ENCODE measurements around the gene MAP2K4.

Gene MAP2K4

DNA sequence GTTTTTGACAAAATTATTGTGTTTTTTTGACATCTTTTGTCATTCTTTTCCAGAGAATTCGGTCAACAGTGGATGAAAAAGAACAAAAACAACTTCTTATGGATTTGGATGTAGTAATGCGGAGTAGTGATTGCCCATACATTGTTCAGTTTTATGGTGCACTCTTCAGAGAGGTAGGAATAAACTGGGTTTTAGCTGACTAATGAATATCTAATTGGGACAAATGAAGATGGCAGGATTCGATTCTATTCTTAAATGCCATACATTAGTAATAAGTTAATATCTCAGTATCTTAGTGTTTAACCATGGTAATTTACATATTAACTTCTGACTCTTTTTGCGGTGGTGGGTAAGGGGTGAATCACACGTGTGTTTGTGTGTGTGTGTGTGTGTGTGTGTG is 74.8 kb downstream of the MAP2K4 start:
- no peaks in the 10 kb centered on the region for H3K27me3 ChIP-seq (ENCODE audit: control insufficient read depth, insufficient read depth, low read length)
- no peak overlapping the region for H3K27ac ChIP-seq (ENCODE audit: low read length)
- no peak overlapping the region for H3K4me3 ChIP-seq (ENCODE audit: low read length)
- H3K4me1 ChIP-seq (ENCODE audit: control insufficient read depth, low read depth, low read length) = no peaks in the 10 kb centered on the region
- H3K9me3 ChIP-seq (ENCODE audit: control insufficient read depth, low read depth, low read length) = no peaks in the 10 kb centered on the region
- peaks cover 18% of the 10 kb centered on the region for H3K36me3 ChIP-seq (ENCODE audit: control insufficient read depth, low read depth, low read length)
- H3K9ac ChIP-seq (ENCODE audit: low read length) = no peak overlapping the region

DNA sequence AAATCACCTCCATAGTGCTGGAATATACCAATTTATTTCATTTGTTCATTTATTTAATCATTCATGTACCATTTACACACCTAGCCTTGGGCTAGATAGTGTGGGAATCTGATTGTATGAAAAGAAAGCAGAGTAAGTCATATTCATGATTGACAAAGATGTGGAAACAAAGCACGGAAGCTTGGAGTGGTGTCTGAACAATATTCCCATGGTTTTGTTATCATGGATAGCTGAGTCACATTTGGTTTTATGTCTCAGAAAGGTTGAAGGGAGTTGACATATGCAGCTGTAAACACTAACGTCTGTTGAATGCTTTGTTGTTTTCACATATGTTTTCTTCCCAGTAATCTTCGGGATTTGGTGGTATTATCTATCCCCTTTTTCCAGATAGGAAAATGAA is 76.6 kb downstream of the MAP2K4 start:
- Histone ChIP-seq H3K4me1 (ENCODE audit: control insufficient read depth, low read depth, low read length) (no peaks in the 10 kb centered on the region), H3K36me3 (ENCODE audit: control insufficient read depth, low read depth, low read length) (peaks cover 18% of the 10 kb centered on the region), H3K9me3 (ENCODE audit: control insufficient read depth, low read depth, low read length) (no peaks in the 10 kb centered on the region), H3K4me3 (ENCODE audit: low read length) (no peak overlapping the region), H3K27ac (ENCODE audit: low read length) (no peak overlapping the region), H3K27me3 (ENCODE audit: control insufficient read depth, insufficient read depth, low read length) (no peaks in the 10 kb centered on the region), H3K9ac (ENCODE audit: low read length) (no peak overlapping the region)

DNA sequence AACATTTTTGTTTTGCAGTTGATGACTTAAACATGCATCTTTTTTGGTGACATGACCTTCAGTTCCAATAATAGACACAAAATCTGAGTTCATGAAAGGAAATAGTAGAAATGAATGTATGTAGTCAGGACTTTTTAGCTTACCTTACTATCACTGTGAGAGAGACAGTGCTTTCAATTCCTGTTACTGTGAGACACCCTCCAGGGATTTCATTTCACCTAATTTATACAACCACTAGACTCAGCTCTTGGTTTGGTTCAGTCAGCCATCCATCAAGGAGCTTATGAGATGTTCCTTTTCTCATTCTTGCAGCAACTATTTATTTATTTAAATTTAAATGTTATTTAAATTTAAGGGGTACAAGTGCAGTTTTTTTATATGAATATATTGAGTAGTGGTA is 77.9 kb downstream of the MAP2K4 start:
- no peak overlapping the region for H3K4me3 ChIP-seq (ENCODE audit: low read length)
- H3K36me3 ChIP-seq (ENCODE audit: control insufficient read depth, low read depth, low read length) = peaks cover 18% of the 10 kb centered on the region
- no peak overlapping the region for H3K27ac ChIP-seq (ENCODE audit: low read length)
- no peak overlapping the region for H3K9ac ChIP-seq (ENCODE audit: low read length)
- no peaks in the 10 kb centered on the region for H3K4me1 ChIP-seq (ENCODE audit: control insufficient read depth, low read depth, low read length)
- H3K9me3 ChIP-seq (ENCODE audit: control insufficient read depth, low read depth, low read length) = no peaks in the 10 kb centered on the region
- no peaks in the 10 kb centered on the region for H3K27me3 ChIP-seq (ENCODE audit: control insufficient read depth, insufficient read depth, low read length)

DNA sequence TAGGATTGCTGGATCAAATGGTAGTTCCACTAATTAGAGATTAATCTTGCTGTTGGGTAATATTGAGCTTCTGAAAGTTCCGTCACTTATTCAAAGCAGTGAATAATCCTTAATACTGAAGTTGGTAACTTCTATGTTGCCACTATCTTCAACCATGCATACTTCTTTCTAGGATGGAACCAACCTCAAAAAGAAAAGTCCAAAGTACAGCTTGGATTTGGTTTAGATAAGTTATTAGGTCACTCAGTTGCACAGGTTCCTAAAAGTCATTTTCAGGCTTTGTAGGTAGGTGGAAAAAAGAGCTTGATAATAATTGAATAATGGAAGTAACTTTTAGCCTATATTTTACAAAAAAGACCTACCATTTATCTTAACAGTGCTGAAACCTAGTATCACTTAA is 78.7 kb downstream of the MAP2K4 start:
- H3K9ac ChIP-seq (ENCODE audit: low read length) = no peak overlapping the region
- no peak overlapping the region for H3K4me3 ChIP-seq (ENCODE audit: low read length)
- H3K9me3 ChIP-seq (ENCODE audit: control insufficient read depth, low read depth, low read length) = no peaks in the 10 kb centered on the region
- peaks cover 2% of the 10 kb centered on the region for H3K4me1 ChIP-seq (ENCODE audit: control insufficient read depth, low read depth, low read length)
- no peak overlapping the region for H3K27ac ChIP-seq (ENCODE audit: low read length)
- peaks cover 18% of the 10 kb centered on the region for H3K36me3 ChIP-seq (ENCODE audit: control insufficient read depth, low read depth, low read length)
- no peaks in the 10 kb centered on the region for H3K27me3 ChIP-seq (ENCODE audit: control insufficient read depth, insufficient read depth, low read length)

DNA sequence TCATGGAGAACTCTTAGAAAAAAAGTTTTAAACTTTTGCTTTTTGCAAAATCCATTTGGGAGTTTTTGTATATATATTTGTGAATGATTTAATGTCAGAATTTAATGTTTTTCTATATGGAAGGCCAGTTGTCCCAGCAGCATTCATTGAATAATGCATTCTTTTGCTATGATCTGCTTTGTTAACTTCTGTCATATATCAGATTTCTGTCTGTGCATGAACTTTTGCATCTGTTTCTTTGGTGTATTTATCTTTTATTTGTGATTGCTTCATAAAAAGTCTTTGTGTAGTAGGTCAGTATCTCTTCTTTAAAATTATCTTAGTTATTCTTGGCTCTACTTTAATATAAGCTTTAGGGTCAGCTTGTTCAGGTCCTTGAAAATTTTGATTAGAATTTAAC is 84.2 kb downstream of the MAP2K4 start:
- Histone ChIP-seq H3K27me3 (ENCODE audit: control insufficient read depth, insufficient read depth, low read length) (no peaks in the 10 kb centered on the region), H3K9me3 (ENCODE audit: control insufficient read depth, low read depth, low read length) (no peaks in the 10 kb centered on the region), H3K4me3 (ENCODE audit: low read length) (no peak overlapping the region), H3K36me3 (ENCODE audit: control insufficient read depth, low read depth, low read length) (peaks cover 4% of the 10 kb centered on the region), H3K27ac (ENCODE audit: low read length) (no peak overlapping the region), H3K4me1 (ENCODE audit: control insufficient read depth, low read depth, low read length) (peaks cover 8% of the 10 kb centered on the region), H3K9ac (ENCODE audit: low read length) (no peak overlapping the region)

DNA sequence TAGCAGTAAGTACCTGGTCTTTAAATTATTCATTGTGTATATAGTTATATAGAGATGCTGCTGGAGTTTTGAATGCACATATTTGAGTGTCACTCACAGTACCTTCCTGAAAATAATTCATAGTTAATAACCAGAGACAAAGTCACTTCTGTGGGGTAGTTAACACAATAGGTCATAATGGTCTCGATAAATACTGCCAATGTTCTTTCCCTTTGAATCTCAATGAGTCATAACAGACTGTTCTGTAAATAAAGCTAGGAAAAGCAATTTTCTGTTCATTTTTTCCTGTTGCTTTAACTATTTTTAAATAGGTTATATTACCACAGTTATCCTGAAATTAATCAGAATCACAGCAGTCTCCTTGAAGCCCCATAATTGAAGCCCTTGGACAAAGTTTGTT is 87.2 kb downstream of the MAP2K4 start:
- no peaks in the 10 kb centered on the region for H3K27me3 ChIP-seq (ENCODE audit: control insufficient read depth, insufficient read depth, low read length)

DNA sequence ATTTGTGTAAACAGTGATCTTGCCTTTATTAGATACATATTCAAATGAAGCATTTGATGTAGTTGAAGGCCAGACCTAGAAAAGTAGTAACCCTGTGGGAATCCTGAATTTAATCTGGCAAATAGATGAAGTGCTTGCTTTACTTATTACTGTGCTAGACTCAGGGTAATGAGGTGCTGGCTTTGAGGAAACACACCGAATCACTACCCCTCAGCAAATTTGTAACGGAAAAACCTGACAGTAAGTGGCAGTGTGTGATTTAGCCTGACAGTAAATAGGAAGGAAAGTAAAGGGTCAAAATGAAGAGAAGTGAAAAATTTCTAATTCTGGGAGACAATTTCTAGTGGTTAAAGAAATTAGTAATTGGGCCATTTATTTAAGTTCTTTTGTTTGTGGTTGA is 90.2 kb downstream of the MAP2K4 start:
- Histone ChIP-seq H3K36me3 (ENCODE audit: control insufficient read depth, low read depth, low read length) (peaks cover 35% of the 10 kb centered on the region), H3K4me1 (ENCODE audit: control insufficient read depth, low read depth, low read length) (no peaks in the 10 kb centered on the region), H3K27me3 (ENCODE audit: control insufficient read depth, insufficient read depth, low read length) (no peaks in the 10 kb centered on the region), H3K27ac (ENCODE audit: low read length) (no peak overlapping the region), H3K4me3 (ENCODE audit: low read length) (no peak overlapping the region), H3K9ac (ENCODE audit: low read length) (no peak overlapping the region), H3K9me3 (ENCODE audit: control insufficient read depth, low read depth, low read length) (no peaks in the 10 kb centered on the region)

More for the DNA sequence above, 87.2 kb downstream of the MAP2K4 start:
- Histone ChIP-seq H3K9me3 (ENCODE audit: control insufficient read depth, low read depth, low read length) (no peaks in the 10 kb centered on the region), H3K4me1 (ENCODE audit: control insufficient read depth, low read depth, low read length) (peaks cover 8% of the 10 kb centered on the region), H3K9ac (ENCODE audit: low read length) (no peak overlapping the region), H3K36me3 (ENCODE audit: control insufficient read depth, low read depth, low read length) (peaks cover 10% of the 10 kb centered on the region), H3K4me3 (ENCODE audit: low read length) (no peak overlapping the region), H3K27ac (ENCODE audit: low read length) (no peak overlapping the region)

DNA sequence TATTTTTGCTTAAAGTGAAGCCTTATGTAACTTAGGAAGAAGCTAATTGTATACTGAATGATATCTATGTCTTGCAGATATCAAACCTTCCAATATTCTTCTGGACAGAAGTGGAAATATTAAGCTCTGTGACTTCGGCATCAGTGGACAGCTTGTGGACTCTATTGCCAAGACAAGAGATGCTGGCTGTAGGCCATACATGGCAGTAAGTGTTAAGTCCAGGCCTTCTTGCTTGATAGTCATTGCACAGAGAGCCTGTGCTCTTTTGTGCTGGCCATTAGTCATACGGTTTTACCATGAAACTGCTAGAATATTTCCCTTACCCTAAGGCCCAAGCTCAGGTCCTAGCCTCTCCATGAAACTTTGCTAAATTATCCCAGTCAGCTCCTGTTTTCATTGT is 92.5 kb downstream of the MAP2K4 start:
- Histone ChIP-seq H3K36me3 (ENCODE audit: control insufficient read depth, low read depth, low read length) (peaks cover 42% of the 10 kb centered on the region), H3K4me3 (ENCODE audit: low read length) (no peak overlapping the region), H3K4me1 (ENCODE audit: control insufficient read depth, low read depth, low read length) (no peaks in the 10 kb centered on the region), H3K9me3 (ENCODE audit: control insufficient read depth, low read depth, low read length) (no peaks in the 10 kb centered on the region), H3K9ac (ENCODE audit: low read length) (no peak overlapping the region), H3K27me3 (ENCODE audit: control insufficient read depth, insufficient read depth, low read length) (no peaks in the 10 kb centered on the region), H3K27ac (ENCODE audit: low read length) (no peak overlapping the region)

DNA sequence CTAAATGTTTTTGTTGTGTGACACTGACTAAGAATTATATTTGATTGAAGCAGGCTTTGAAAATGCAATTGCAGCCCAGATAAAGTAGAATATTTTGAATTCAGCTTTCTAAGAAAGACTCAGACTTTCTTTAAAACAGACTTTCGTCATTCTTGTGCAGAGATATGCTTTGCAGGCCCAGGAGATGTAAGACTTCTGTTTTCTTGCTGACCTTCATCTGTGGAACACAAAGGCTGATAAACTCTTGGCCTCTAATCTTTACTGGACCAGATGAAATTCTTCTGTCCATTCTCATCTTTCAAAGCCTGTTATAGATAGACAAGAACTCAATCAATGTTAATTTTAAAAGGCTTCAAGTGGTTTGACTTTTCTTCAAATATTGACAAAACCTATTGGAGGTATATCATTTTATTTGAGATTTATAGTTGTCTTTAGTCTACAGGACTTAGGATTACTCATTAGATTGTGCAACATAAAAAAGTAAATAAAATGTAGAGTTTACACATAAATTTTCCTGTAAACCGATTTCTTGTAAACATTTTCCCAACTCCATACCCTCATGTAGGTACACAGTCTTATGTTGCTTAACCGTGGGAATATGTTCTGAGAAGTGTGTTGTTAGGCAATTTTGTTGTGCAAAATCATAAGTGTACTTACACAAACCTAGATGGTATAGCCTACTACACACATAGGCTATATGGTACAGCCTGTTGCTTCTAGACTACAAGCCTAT is 94.2 kb downstream of the MAP2K4 start:
- H3K9me3 ChIP-seq (ENCODE audit: control insufficient read depth, low read depth, low read length) = no peaks in the 10 kb centered on the region
- H3K36me3 ChIP-seq (ENCODE audit: control insufficient read depth, low read depth, low read length) = peaks cover 42% of the 10 kb centered on the region
- H3K9ac ChIP-seq (ENCODE audit: low read length) = no peak overlapping the region
- no peaks in the 10 kb centered on the region for H3K4me1 ChIP-seq (ENCODE audit: control insufficient read depth, low read depth, low read length)
- no peak overlapping the region for H3K4me3 ChIP-seq (ENCODE audit: low read length)
- no peak overlapping the region for H3K27ac ChIP-seq (ENCODE audit: low read length)
- H3K27me3 ChIP-seq (ENCODE audit: control insufficient read depth, insufficient read depth, low read length) = no peaks in the 10 kb centered on the region

DNA sequence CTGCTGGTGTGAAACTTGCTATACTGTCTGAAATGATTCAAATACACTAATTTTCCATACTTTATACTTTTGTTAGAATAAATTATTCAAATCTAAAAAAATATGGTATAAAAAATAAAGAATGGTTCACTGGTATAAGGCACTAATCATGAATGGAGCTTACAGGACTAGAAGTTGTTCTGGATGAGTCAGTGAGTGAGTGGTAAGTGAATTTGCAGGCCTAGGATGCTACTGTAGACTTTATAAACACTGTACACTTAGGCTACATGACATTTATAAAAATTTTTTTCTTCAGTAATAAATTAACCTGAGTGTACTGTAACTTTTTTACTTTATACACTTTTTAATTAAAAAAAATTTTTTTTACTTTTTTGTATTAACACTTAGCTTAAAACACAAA is 95.5 kb downstream of the MAP2K4 start:
- no peak overlapping the region for H3K4me3 ChIP-seq (ENCODE audit: low read length)
- no peaks in the 10 kb centered on the region for H3K27me3 ChIP-seq (ENCODE audit: control insufficient read depth, insufficient read depth, low read length)
- no peak overlapping the region for H3K9ac ChIP-seq (ENCODE audit: low read length)
- peaks cover 4% of the 10 kb centered on the region for H3K4me1 ChIP-seq (ENCODE audit: control insufficient read depth, low read depth, low read length)
- H3K36me3 ChIP-seq (ENCODE audit: control insufficient read depth, low read depth, low read length) = peaks cover 42% of the 10 kb centered on the region
- H3K27ac ChIP-seq (ENCODE audit: low read length) = no peak overlapping the region
- H3K9me3 ChIP-seq (ENCODE audit: control insufficient read depth, low read depth, low read length) = no peaks in the 10 kb centered on the region

DNA sequence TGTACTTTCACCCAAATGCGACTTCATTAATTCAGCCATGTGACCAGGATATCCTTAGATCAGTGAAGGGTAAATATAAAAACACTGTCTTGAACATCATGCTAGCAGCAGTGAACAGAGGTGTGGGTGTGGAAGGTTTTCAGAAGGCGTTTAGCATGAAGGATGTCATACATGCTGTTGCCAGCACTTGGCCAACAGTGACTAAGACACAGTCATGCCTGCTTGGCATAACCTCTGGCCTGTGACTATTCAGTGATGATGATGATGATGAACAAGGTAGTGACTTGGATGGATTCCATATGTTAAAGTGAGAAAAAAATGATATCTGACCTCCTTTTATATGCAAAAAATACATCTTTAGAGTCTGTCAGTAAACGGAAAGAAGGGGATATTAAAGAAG is 97.9 kb downstream of the MAP2K4 start:
- Histone ChIP-seq H3K27me3 (ENCODE audit: control insufficient read depth, insufficient read depth, low read length) (no peaks in the 10 kb centered on the region), H3K9me3 (ENCODE audit: control insufficient read depth, low read depth, low read length) (no peaks in the 10 kb centered on the region), H3K4me1 (ENCODE audit: control insufficient read depth, low read depth, low read length) (peaks cover 13% of the 10 kb centered on the region), H3K9ac (ENCODE audit: low read length) (no peak overlapping the region), H3K27ac (ENCODE audit: low read length) (no peak overlapping the region), H3K4me3 (ENCODE audit: low read length) (no peak overlapping the region), H3K36me3 (ENCODE audit: control insufficient read depth, low read depth, low read length) (peaks cover 30% of the 10 kb centered on the region)

DNA sequence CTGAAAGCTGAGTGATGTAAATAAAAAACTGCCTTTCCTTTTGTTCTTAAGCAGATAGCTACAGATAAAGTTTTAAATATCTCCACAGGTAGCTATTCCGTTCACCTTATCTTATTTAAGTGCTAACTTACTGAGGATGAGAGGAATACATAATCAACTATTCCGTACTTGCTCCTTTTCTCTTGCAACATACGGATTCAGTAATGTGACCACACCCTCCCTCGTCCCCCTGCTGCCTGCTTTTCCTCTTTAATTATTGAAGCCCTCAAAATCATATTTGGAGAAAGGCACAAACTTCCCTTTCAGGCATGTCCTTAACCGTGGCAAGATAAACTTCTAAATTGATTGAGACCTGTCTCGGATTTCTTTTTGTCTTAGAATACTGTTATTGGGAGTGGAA is 101.4 kb downstream of the MAP2K4 start:
- H3K4me1 ChIP-seq (ENCODE audit: control insufficient read depth, low read depth, low read length) = peaks cover 13% of the 10 kb centered on the region
- no peaks in the 10 kb centered on the region for H3K9me3 ChIP-seq (ENCODE audit: control insufficient read depth, low read depth, low read length)
- H3K36me3 ChIP-seq (ENCODE audit: control insufficient read depth, low read depth, low read length) = peaks cover 27% of the 10 kb centered on the region
- no peak overlapping the region for H3K27ac ChIP-seq (ENCODE audit: low read length)
- H3K9ac ChIP-seq (ENCODE audit: low read length) = peak overlapping the region; percentile 12
- H3K27me3 ChIP-seq (ENCODE audit: control insufficient read depth, insufficient read depth, low read length) = no peaks in the 10 kb centered on the region
- H3K4me3 ChIP-seq (ENCODE audit: low read length) = peak overlapping the region; percentile 50

All from iPS-18a (cell line).